ENCODE results near the gene SMIM21. TPM values are rescaled to one million over a fixed set of nuclear protein-coding genes. Genes with fewer than 3 reads are reported as not detected.

Gene SMIM21
- polyA plus RNA-seq, 1 donor from 2014 or later: not detected

DNA sequence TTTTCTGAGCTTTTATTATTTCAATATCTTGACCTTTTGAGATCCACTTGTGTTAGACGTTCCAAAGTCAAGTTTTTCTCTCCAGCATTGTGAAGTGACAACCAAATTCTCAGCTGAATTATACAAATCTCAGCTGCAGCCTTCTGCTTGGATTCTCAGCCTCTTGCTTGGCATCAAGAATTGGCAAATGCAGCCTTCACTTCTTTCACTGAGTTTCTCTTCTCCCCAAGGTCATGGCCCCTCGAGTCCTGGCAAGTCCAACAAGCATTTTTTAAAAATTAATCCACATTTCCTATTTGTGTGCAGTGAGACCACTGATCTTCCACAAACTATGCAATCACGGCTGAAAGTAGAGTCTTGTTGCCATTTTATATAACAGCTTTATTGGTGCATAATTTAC lies 23.4 kb upstream of the SMIM21 start:
- H3K4me1 Mint-ChIP-seq: peaks cover 0 to 2% (median 0%) of the 10 kb centered on the region in 3 donors
- no peak overlapping the region for H3K4me3 Mint-ChIP-seq
- H3K36me3 Mint-ChIP-seq: no peaks in the 10 kb centered on the region
- peaks cover 0 to 10% (median 2%) of the 10 kb centered on the region in 3 donors for H3K9me3 Mint-ChIP-seq
- H3K27me3 Mint-ChIP-seq: peaks cover 16% of the 10 kb centered on the region
- no peak overlapping the region for H3K27ac Mint-ChIP-seq

GRCh38 chr18:75441896-75442295 lies 14.4 kb upstream of the SMIM21 start:
- peaks cover 5% of the 10 kb centered on the region for H3K27me3 Mint-ChIP-seq
- no peak overlapping the region for H3K27ac Mint-ChIP-seq
- H3K9me3 Mint-ChIP-seq: no peaks in the 10 kb centered on the region
- no peak overlapping the region for H3K4me3 Mint-ChIP-seq
- H3K4me1 Mint-ChIP-seq: no peaks in the 10 kb centered on the region
- no peaks in the 10 kb centered on the region for H3K36me3 Mint-ChIP-seq

- Mint-ChIP-seq H3K4me1 (no peaks in the 10 kb centered on the region), H3K36me3 (no peaks in the 10 kb centered on the region), H3K4me3 (no peak overlapping the region), H3K9me3 (no peaks in the 10 kb centered on the region), H3K27ac (no peak overlapping the region), H3K27me3 (peaks cover 8% of the 10 kb centered on the region)
Observed at GRCh38 chr18:75439348-75439747, 11.8 kb upstream of the SMIM21 start.

- Mint-ChIP-seq H3K27me3 (peaks cover 8% of the 10 kb centered on the region), H3K9me3 (no peaks in the 10 kb centered on the region), H3K4me3 (no peak overlapping the region), H3K27ac (no peak overlapping the region), H3K4me1 (no peaks in the 10 kb centered on the region), H3K36me3 (no peaks in the 10 kb centered on the region)
Observed at GRCh38 chr18:75438891-75439290, 11.4 kb upstream of the SMIM21 start.

DNA sequence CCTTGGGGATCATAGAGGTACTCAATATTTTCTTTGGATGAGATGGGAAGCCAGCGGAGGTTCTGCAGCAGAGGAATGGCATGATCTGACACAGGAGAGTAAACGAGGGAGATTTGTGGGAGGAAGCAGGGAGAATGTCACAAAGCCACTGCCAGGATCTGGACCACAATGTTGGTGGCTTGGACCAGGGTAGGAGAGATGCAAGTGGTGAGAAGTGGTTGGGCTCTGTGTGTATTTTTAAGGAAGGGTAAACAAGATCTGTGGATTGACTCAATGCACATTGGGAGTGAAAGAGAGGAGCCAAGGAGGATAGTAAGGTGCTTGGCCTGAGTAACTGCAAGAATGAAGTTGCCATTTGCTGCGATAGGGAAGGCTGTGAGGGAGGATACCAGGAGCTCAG lies 10.5 kb upstream of the SMIM21 start:
- no peaks in the 10 kb centered on the region for H3K4me1 Mint-ChIP-seq
- H3K27ac Mint-ChIP-seq: no peak overlapping the region
- no peaks in the 10 kb centered on the region for H3K36me3 Mint-ChIP-seq
- H3K27me3 Mint-ChIP-seq: peaks cover 9% of the 10 kb centered on the region
- no peak overlapping the region for H3K4me3 Mint-ChIP-seq
- no peaks in the 10 kb centered on the region for H3K9me3 Mint-ChIP-seq

- Mint-ChIP-seq H3K4me1 (no peaks in the 10 kb centered on the region), H3K36me3 (no peaks in the 10 kb centered on the region), H3K27me3 (peaks cover 4% of the 10 kb centered on the region), H3K4me3 (no peak overlapping the region), H3K27ac (no peak overlapping the region), H3K9me3 (no peaks in the 10 kb centered on the region)
Observed at GRCh38 chr18:75433098-75433497, 5.6 kb upstream of the SMIM21 start.

GRCh38 chr18:75429975-75430374 lies 2.5 kb upstream of the SMIM21 start:
- peaks cover 2% of the 10 kb centered on the region for H3K27me3 Mint-ChIP-seq
- H3K4me1 Mint-ChIP-seq: no peaks in the 10 kb centered on the region
- H3K4me3 Mint-ChIP-seq: no peak overlapping the region
- H3K27ac Mint-ChIP-seq: no peak overlapping the region
- H3K36me3 Mint-ChIP-seq: no peaks in the 10 kb centered on the region
- H3K9me3 Mint-ChIP-seq: no peaks in the 10 kb centered on the region

GRCh38 chr18:75428490-75428889 lies 987 bp upstream of the SMIM21 start:
- H3K4me1 Mint-ChIP-seq: no peaks in the 10 kb centered on the region
- H3K27ac Mint-ChIP-seq: no peak overlapping the region
- H3K4me3 Mint-ChIP-seq: no peak overlapping the region
- no peaks in the 10 kb centered on the region for H3K27me3 Mint-ChIP-seq
- no peaks in the 10 kb centered on the region for H3K9me3 Mint-ChIP-seq
- no peaks in the 10 kb centered on the region for H3K36me3 Mint-ChIP-seq

GRCh38 chr18:75422341-75422910 lies 5.1 kb downstream of the SMIM21 start:
- H3K36me3 Mint-ChIP-seq: no peaks in the 10 kb centered on the region
- peaks cover 0 to 6% (median 2%) of the 10 kb centered on the region in 3 donors for H3K9me3 Mint-ChIP-seq
- no peak overlapping the region for H3K27ac Mint-ChIP-seq
- peaks cover 3% of the 10 kb centered on the region for H3K27me3 Mint-ChIP-seq
- H3K4me1 Mint-ChIP-seq: no peaks in the 10 kb centered on the region
- no peak overlapping the region for H3K4me3 Mint-ChIP-seq

DNA sequence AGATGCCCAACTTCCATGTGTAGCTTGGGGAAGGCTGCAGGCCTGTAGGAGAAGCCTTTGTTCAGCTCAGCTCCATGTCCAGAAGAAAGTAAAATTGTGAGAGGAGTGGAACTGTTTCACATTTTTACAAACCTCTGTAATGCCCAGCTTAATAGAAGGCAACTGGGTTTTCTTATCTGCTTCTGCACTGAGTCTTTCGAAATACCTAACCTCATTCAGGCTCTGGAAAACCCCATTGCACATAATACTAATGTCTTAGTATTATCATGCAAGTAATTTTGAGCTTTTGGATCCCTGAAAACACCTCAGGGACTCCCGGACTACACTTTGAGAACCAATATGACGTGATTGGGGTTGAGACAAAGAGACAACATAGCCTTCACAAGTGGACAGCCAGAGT lies 5.8 kb downstream of the SMIM21 start:
- no peaks in the 10 kb centered on the region for H3K36me3 Mint-ChIP-seq
- H3K27me3 Mint-ChIP-seq: peaks cover 3% of the 10 kb centered on the region
- no peak overlapping the region for H3K27ac Mint-ChIP-seq
- H3K4me3 Mint-ChIP-seq: no peak overlapping the region
- H3K4me1 Mint-ChIP-seq: no peaks in the 10 kb centered on the region
- H3K9me3 Mint-ChIP-seq: peaks cover 0 to 6% (median 2%) of the 10 kb centered on the region in 3 donors

- no peak overlapping the region for H3K4me3 Mint-ChIP-seq
- peaks cover 3% of the 10 kb centered on the region for H3K27me3 Mint-ChIP-seq
- no peaks in the 10 kb centered on the region for H3K4me1 Mint-ChIP-seq
- no peaks in the 10 kb centered on the region for H3K36me3 Mint-ChIP-seq
- H3K27ac Mint-ChIP-seq: no peak overlapping the region
- H3K9me3 Mint-ChIP-seq: peaks cover 0 to 6% (median 2%) of the 10 kb centered on the region in 3 donors
Observed at GRCh38 chr18:75418293-75419005, 9.1 kb downstream of the SMIM21 start.

DNA sequence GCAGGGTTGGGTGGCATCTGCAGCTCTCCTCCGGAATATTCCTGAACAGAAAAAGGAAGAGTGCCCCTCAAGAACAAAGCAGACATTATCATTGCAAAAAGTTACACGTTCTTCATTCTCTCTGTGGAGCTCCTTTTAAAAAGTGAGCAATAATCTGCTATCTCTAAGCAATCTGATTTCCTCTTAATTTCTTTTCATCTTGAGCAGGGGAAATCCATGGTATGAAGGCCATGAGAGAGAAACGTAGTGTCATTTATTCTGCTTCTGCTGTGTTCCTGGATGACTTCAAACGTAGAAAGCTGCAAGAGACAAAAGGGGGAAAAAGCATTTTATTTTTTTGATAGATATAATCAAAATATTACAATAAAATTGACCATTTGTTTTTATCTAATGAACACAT lies 16.9 kb downstream of the SMIM21 start:
- H3K27ac Mint-ChIP-seq: no peak overlapping the region
- no peak overlapping the region for H3K4me3 Mint-ChIP-seq
- no peaks in the 10 kb centered on the region for H3K4me1 Mint-ChIP-seq
- H3K36me3 Mint-ChIP-seq: no peaks in the 10 kb centered on the region
- H3K9me3 Mint-ChIP-seq: no peaks in the 10 kb centered on the region
- H3K27me3 Mint-ChIP-seq: peaks cover 5% of the 10 kb centered on the region

DNA sequence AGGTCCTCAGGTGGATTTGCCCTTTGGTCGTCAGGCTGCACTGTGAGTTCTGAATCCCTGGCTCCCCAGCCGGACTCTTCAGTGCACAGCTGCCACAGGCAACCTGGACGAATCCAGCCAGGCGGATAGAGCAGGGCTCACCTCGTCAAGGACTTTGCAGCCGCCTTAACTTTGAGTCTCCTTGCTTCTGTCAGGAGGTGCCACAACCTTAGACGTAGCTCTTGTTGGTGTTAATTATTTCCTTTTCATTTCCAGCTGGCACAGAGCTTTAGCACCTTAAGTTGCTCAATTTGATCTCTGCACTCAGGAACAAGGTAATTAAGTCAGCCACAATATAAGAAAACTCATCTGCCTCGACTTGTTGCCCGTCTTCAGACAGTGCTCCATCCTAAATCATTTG lies 17.7 kb downstream of the SMIM21 start:
- no peaks in the 10 kb centered on the region for H3K9me3 Mint-ChIP-seq
- H3K27ac Mint-ChIP-seq: no peak overlapping the region
- no peaks in the 10 kb centered on the region for H3K36me3 Mint-ChIP-seq
- no peak overlapping the region for H3K4me3 Mint-ChIP-seq
- H3K4me1 Mint-ChIP-seq: no peaks in the 10 kb centered on the region
- peaks cover 5% of the 10 kb centered on the region for H3K27me3 Mint-ChIP-seq

DNA sequence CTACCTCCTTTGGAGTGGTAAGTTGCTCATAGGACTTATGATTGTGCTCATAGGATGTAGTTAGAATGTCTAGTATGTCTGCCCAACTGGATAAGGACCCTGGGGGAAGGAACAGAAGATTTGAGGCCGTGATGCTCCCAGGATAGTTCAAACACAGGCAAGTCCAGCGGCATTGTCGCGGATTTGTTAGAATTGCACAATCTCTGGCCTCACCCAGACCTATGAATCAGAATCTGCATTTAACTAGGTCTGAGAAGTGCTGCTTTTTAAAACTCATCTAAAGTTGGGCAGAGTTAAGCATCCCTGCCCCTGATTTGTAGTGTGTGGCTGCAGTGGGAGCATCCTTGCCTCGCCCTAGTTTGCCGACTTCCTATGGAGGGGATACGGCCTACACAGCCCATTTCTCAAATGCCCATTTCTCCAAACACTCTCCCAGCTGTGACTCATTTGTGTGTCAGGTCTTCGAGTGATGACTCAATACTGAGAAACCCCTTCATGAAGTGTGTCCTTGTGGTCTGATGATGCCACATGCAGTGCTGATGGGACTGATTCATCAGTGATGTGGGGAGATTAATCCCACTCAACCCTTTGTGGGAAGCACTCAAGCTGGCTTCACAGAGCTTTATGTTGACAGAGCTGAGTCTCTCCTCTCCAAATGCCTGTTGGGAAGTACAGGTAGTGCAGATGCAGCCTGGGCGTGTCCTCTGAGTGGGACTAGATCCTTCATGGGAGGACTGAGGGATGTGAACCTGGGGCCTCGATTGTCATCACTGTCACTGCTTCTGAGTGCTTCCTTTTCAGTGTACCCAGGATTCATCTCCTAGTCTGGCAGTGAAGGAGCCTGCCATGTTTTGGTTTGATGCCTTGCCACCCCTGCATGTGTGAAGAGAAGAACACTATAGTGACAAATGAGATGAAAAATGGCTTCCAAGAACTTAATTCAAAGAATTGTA lies 18.7 kb downstream of the SMIM21 start:
- Mint-ChIP-seq H3K27ac (no peak overlapping the region), H3K36me3 (no peaks in the 10 kb centered on the region), H3K4me1 (no peaks in the 10 kb centered on the region), H3K4me3 (no peak overlapping the region), H3K27me3 (peaks cover 5% of the 10 kb centered on the region), H3K9me3 (no peaks in the 10 kb centered on the region)
